COR-L47 (cell line): Measurements from ENCODE around the gene RPS6KA5.
"Not testable (repeated sequence)": the region's sequence is repeated elsewhere in the genome, so short reads cannot be mapped to it uniquely, and the experiment has no call there.

Experiments
- DNase-seq: peaks from one replicate; lab custom pipeline; 2025; lab: John Stamatoyannopoulos, UW

RPS6KA5 gene

GRCh38 chr14:90939252-90939795, 121.1 kb downstream of the RPS6KA5 start:
- DNase-seq, result not testable (repeated sequence)

GRCh38 chr14:90938615-90939014, 121.8 kb downstream of the RPS6KA5 start:
- no peak for DNase-seq

- DNase-seq, result no peak
Measured at GRCh38 chr14:90936757-90937440, 123.5 kb downstream of the RPS6KA5 start.

GRCh38 chr14:90924621-90925340, 135.7 kb downstream of the RPS6KA5 start:
- no peak for DNase-seq

DNA sequence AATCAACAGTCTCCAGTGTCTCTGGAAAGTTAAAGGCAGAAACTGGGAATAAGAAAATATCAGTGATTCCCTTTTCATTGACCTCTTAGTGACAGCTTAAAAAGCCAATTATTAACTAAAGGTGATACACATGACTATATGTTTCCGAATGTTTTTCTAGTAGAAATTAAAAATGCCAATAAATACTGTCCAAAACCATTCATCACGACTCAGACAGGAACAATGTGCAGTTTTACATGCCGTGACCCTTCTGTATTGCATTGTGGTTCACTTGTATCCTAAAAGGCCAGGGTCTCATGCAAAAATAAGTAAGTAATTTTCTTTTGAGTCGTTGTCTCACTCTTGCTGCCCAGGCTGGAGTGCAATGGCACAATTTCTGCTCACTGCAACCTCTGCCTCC, 138.3 kb downstream of the RPS6KA5 start:
- no peak for DNase-seq

DNA sequence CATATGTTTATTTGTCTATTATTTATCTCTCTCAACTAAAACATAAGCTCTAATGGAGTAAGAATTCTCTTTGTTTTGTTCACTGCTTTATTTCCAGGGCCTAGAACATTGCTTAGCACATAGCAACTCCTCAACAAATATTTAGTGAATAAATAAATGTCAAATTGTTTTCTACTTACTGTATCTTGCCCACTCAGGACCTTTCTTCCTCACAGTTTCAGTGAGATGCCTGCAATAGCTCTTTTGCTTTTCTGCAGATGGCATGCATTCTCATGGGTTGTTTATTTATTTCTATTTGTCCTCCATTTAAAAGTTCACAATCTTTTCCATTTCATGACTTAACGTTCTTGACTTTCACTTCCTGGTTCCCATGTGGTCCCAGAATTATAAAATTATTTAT, 149.3 kb downstream of the RPS6KA5 start:
- DNase-seq, result no peak

GRCh38 chr14:90907178-90907577, 153.3 kb downstream of the RPS6KA5 start:
- DNase-seq, result no peak

GRCh38 chr14:90905531-90905930, 154.9 kb downstream of the RPS6KA5 start:
- DNase-seq, result no peak

- peak; percentile 72 for DNase-seq
Measured at GRCh38 chr14:90903101-90903500, 157.3 kb downstream of the RPS6KA5 start.

DNA sequence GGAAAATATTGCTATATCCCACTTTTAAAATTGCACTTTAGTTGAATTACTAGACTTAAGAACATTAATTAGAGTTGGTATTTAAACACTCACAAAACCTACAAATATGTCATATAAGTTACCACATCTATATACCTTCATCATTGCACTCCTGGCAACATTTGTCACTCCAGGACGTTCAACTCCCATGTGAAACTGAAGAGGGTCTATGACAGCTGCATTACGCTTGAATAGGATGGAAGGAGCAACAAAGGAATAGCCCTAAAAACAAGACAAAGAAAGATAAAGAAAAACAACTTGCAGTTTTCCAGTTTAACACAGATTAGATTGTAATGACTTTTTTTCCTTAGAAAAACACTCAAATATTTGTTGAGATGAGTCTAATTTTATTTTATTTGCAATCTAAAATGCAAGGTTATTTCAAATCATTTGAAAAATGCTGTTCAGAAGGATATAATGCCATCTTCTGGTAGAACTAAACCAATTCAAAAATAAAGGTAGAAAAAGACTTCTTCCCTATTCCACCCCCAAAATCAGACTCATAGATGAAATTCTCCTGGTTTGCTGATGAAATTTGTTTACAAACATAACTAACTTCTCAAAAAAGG, 159.9 kb downstream of the RPS6KA5 start:
- DNase-seq, result no peak

DNA sequence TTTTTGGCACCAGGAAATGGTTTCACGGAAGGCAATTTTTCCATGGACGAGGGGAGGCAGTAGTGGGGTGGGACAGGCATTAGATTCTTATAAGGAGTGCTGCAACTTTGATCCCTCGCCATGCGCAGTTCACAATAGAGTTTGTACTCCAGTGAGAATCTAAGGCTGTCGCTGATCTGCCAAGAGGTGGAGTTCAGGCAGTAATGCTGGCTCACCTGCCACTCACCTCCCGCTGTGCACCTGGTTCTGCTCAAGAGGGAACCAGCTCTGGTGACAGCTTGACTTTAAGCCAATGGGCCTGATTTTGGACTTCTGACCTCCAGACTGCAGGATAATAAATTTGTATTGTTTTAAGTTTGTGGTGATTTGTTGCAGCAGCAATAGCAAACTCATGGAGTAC, 163.4 kb downstream of the RPS6KA5 start:
- DNase-seq, result no peak

DNA sequence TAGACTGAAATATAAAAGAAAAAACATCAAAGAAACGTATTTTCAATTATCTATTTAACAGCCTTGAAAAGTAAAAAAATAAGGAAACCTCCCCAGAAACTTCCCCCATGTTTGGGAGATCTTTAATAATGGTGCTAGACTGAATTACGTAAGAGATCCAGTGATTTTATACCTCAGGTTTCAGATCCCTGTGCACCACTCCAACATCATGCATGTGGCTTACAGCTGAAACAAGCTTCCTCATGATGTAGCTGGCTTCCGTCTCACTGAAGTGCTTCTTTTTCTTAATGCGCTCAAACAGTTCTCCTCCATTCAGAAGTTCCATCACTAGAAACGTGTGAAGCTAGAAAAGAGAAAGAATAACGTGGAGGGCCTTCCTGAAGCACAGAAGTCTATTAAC, 166.2 kb downstream of the RPS6KA5 start:
- DNase-seq, result no peak

DNA sequence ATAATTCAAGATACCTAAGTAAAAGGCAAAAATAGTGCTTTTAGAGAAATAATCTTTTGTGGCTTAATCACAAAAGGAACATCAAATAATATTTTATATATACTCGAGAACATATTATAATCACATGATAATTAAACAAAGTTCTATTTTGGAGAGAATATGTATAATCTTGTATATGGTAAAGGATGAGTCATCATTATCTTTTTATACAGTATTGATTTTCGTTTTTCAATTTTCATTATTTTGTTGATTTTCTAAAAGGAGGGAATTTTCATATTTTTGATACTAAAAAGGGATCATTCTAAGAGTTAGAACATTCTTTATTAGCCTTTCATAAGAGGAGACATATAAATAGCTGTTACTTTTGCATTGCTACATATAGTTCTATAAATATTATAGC, 166.9 kb downstream of the RPS6KA5 start:
- no peak for DNase-seq

- DNase-seq, result no peak
Measured at GRCh38 chr14:90892970-90893369, 167.5 kb downstream of the RPS6KA5 start.

GRCh38 chr14:90891326-90891725, 169.1 kb downstream of the RPS6KA5 start:
- no peak for DNase-seq

GRCh38 chr14:90890322-90891020, 170.0 kb downstream of the RPS6KA5 start:
- DNase-seq, result no peak

DNA sequence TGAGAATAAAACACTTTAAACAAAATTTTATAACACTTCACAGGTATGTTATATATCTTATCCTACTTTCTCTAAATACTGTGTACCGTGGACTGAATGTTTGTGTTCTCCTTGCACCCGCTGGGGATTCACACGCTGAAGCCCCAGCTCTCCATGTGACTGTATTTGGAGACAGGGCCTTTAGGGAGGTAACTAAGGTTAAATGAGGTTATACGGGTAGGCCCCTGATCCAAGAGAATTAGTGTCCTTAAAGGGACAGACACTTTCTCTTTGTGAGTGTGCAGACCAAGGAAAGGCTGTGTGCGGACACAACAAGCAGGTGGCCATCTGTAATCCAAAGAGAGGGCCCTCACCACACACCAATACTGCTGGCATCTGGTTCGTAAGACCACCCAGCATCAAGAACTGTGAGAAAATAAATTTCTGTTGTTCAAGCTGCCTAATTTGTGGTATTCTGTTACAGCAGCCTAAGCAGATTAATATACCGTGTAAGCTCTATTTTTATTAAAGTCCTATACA, 174.1 kb downstream of the RPS6KA5 start:
- DNase-seq, result no peak

DNA sequence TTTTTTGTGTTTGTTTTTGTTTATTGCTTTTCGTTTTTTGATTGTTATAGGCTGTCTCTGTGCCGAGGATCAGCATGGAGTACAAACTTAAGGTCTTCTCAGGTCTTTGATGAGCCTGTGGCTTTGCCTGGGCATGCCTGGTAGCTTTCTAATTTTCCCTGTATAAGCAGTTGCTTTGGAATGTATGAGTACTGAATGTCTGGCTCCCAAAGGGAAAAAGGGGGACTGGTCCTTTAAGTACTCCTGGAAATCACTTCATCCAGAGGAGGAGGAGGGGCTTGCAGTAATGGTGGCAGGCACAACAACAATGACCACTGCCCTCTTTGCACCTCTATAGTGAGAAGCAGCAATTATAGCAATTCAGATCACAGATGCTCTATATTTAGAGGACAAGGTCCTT, 176.7 kb downstream of the RPS6KA5 start:
- no peak for DNase-seq

DNA sequence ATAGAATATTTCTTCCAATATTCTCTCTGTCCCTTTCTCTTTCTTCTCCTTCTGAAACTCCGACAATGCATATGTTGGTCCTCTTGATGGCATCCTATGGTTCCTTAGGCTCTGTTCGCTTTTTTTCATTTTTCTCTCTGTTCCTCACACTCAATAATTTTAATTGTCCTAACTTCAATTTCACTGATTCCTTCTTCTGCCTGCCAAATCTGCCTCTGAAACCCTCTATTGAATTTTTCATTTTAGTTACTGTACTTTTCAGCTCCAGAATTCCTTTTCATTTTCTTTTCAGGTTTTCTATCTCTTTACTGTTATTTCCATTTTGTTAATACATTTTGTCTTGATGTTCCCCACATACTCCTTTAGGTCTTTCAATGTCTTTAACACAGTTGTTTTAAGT, 177.2 kb downstream of the RPS6KA5 start:
- DNase-seq, result no peak

DNA sequence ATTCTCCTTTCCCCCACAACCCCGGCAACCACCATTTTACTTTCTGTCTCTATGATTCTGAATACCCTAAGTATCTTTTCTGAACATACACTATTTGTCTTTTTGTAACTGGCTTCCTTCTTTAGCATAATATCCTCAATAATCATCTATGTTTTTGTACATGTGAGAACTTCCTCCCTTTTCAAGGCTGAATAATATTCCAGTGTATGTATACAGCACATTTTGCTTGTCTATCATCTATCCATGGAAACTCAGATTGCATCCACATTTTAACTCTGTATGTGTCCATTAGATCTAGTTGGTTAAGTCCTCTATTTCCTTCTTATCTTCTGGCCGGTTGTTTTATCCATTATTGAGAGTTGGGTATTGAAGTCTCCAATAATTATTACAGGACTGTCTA, 180.2 kb downstream of the RPS6KA5 start:
- no peak for DNase-seq

DNA sequence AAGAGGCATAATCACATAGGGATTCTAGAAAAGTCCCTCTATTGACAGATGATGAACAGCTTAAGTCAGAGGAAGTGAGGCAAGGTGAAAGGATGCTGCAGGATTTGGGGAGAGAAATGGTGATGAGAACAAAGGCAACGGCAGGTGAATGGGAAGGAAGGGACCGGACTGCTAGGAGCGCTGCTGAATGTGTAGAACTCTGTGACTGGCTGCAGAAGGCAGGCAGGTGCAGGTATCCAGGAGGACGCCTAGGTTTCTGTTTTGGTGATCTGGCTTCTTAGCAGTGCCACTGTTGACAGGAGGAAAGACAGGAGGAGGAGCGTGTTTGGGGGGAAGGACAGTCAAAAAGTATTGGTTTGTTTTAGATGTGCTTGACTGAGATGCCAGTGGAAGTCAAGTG, 185.8 kb downstream of the RPS6KA5 start:
- no peak for DNase-seq

DNA sequence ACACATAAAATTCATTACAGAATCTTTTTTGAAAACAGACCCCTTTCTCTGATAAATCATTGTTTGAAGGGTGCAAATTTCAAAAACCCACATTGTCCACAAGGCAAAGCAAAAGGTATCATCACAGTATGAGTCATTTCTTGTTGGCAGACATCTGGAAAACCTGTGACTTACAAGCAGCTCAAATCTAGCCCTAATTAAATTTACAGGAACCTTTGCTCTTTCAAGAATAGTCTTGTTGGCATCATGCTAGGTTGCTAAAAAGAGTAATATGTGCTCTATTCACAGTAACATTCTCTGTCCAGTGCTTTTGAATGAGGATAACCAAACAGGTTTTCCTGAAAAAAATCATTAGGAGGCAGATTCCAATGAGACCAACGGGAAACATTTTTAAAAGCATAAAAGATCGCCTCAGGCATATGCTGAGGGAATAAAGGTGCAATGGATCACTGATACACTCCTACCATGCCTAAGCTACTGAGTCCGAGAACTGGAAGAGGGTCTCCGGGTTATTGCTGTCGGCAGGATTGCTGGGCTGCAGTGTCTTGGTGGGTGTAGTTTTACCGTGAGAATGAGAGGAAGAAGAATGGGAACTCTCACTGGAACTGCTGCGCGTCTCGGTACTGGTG, 188.7 kb downstream of the RPS6KA5 start:
- DNase-seq, result no peak
